Hematopoietic multipotent progenitor cell treated with erythropoietin and hydrocortisone succinate and interleukin-3 and kit ligand, for 6 days (in vitro differentiated cells): ENCODE results near the gene PRDM16.

Experiments used
- DNase-seq: peaks from one replicate; pipeline ENCODE4 v3.0.0-alpha.2; 2015

Gene PRDM16

GRCh38 chr1:3330771-3331245, 261.8 kb downstream of the PRDM16 start:
- DNase-seq, result peak; percentile 35

GRCh38 chr1:3331564-3331963, 262.6 kb downstream of the PRDM16 start:
- no peak for DNase-seq

- no peak for DNase-seq
Measured at GRCh38 chr1:3332043-3332442, 263.0 kb downstream of the PRDM16 start.

- DNase-seq, result no peak
Measured at GRCh38 chr1:3332662-3333061, 263.7 kb downstream of the PRDM16 start.

GRCh38 chr1:3333903-3334302, 264.9 kb downstream of the PRDM16 start:
- no peak for DNase-seq

GRCh38 chr1:3334366-3334765, 265.4 kb downstream of the PRDM16 start:
- DNase-seq, result no peak

- no peak for DNase-seq
Measured at GRCh38 chr1:3335754-3336640, 267.0 kb downstream of the PRDM16 start.

GRCh38 chr1:3336641-3337630, 267.9 kb downstream of the PRDM16 start:
- DNase-seq, result no peak

- DNase-seq, result no peak
Measured at GRCh38 chr1:3337798-3338724, 269.1 kb downstream of the PRDM16 start.

GRCh38 chr1:3338725-3339070, 269.7 kb downstream of the PRDM16 start:
- DNase-seq, result no peak

GRCh38 chr1:3339856-3340255, 270.9 kb downstream of the PRDM16 start:
- no peak for DNase-seq

- no peak for DNase-seq
Measured at GRCh38 chr1:3340548-3341235, 271.7 kb downstream of the PRDM16 start.

- no peak for DNase-seq
Measured at GRCh38 chr1:3341236-3341994, 272.4 kb downstream of the PRDM16 start.

GRCh38 chr1:3342960-3343359, 274.0 kb downstream of the PRDM16 start:
- DNase-seq, result no peak

GRCh38 chr1:3344395-3344794, 275.4 kb downstream of the PRDM16 start:
- DNase-seq, result no peak

GRCh38 chr1:3345792-3346191, 276.8 kb downstream of the PRDM16 start:
- no peak for DNase-seq

- no peak for DNase-seq
Measured at GRCh38 chr1:3346478-3346877, 277.5 kb downstream of the PRDM16 start.

GRCh38 chr1:3347257-3348020, 278.4 kb downstream of the PRDM16 start:
- DNase-seq, result no peak

GRCh38 chr1:3348196-3348865, 279.3 kb downstream of the PRDM16 start:
- DNase-seq, result no peak
